OCI-M1 (cell line): ENCODE data around the gene BROX.

Experiments
- DNase-seq: peaks from one replicate; lab custom pipeline; 2025; lab: John Stamatoyannopoulos, UW

Gene BROX

DNA sequence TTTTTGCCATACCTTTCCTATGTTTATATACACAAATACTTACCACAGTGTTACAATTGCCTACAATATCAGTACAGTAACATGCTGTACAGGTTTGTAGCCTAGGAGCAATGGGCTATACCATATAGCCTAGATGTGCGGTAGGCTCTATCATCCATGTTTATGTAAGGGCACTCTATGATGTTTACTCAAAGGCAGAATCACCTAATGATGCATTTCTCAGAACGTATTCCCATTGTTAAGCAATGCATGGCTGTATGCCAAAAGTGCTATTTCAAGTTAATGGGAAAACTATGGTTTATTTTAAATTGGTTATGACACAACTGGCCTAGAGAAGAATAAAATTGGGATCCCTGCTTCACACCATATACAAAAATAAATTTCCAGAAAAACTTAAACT lies 65.6 kb downstream of the BROX start:
- DNase-seq, result no peak

DNA sequence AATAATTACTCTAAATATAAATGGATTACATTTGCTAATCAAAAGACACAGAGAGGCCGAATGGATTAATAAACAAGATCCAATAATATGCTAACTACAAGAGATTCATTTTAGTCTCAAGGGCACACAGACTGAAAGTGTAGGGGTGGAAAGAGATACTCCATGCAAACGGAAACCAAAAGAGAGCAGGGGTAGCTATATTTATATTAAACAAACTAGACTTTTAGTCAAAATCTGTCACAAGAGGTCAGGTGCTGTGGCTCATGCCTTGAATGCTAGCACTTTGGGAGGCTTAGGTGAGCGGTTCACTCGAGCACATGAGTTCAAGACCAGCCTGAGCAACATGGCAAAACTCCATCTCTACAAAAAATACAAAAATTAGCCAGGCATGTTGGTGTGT lies 68.9 kb downstream of the BROX start:
- DNase-seq, result no peak

- DNase-seq, result no peak
These were observed 70.7 kb downstream of the BROX start for GRCh38 chr1:222783051-222783450.

DNA sequence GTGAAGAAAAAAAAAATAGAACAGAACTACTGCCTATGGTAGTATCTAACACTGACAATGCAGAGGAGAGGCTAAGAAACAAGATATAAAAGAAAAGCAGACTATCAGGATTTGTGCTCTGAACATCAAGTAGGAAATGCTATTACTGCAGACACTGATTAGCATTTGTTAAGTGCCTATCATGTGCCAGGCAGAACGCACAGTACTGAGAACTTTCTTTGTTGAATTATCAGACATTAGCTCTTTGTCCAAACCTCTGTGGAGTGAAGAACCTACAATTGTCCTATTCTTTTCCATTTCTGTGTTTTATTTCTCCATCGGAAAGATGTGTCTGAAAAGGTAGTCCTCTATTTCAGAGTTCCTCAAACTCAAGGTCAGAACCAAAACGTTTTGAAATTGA lies 72.0 kb downstream of the BROX start:
- no peak for DNase-seq
